K562 (cell line): ENCODE measurements around the gene ACAT1. TPM values are rescaled to one million over a fixed set of nuclear protein-coding genes. Genes with fewer than 3 reads are reported as not detected.

Experiments used
- ATF3 ChIP-seq, 2 experiments: fragments of 450-650 bp in 1 of 2; sonication (generic) in 1 of 2; formaldehyde crosslinking in 1 of 2; IDR thresholded peaks in 1 of 2; conservative IDR thresholded peaks in 1 of 2; 2 replicates each; pipeline versions ENCODE4 v1.6.1 to v1.8.1; 2016 to 2023; ENCODE audit warnings: mild to moderate bottlenecking in 2 of 2, moderate library complexity in 2 of 2, inconsistent platforms in 1 of 2, missing genetic modification reagents in 1 of 2
- BDP1 ChIP-seq: IDR thresholded peaks from 3 replicates; pipeline ENCODE4 v1.6.1; 2011; ENCODE audit not compliant: insufficient read length, insufficient read depth
- DACH1 ChIP-seq: fragments of 450-650 bp; IDR thresholded peaks from 2 replicates; pipeline ENCODE4 v1.6.1; 2018; ENCODE audit not compliant: partially characterized antibody
- DEAF1 ChIP-seq: fragments of 450-650 bp; formaldehyde crosslinking; IDR thresholded peaks from 2 replicates; pipeline ENCODE4 v1.4.0; 2020; ENCODE audit warnings: mild to moderate bottlenecking, moderate library complexity
- E2F3 ChIP-seq: fragments of 250-450 bp; sonication (Bioruptor Pico); IDR thresholded peaks from 2 replicates; pipeline ENCODE4 v1.4.0; 2020; ENCODE audit warnings: mild to moderate bottlenecking
- HDAC2 ChIP-seq: fragments of 450-650 bp; IDR thresholded peaks from 2 replicates; pipeline ENCODE4 v1.6.1; 2016; ENCODE audit warnings: mild to moderate bottlenecking
- HMGN3 ChIP-seq: IDR thresholded peaks from 2 replicates; pipeline ENCODE4 v1.6.1; 2011; ENCODE audit warnings: borderline replicate concordance, low read depth, mild to moderate bottlenecking, mixed read lengths, low read length; ENCODE audit not compliant: insufficient read length; ENCODE audit errors: extremely low read depth
- KAT8 ChIP-seq: fragments of 450-650 bp; IDR thresholded peaks from 2 replicates; pipeline ENCODE4 v1.6.1; 2016; ENCODE audit warnings: low read depth, mild to moderate bottlenecking
- KDM5B ChIP-seq: fragments of 200-600 bp; sonication (generic); IDR thresholded peaks from 2 replicates; pipeline ENCODE4 v1.6.1; 2012; ENCODE audit warnings: low read depth, mild to moderate bottlenecking, moderate library complexity, low read length, control low read depth, inconsistent platforms; ENCODE audit not compliant: insufficient replicate concordance
- MEIS2 ChIP-seq: fragments of 450-650 bp; IDR thresholded peaks from 2 replicates; pipeline ENCODE4 v1.6.1; 2014; ENCODE audit warnings: mild to moderate bottlenecking; ENCODE audit not compliant: partially characterized antibody
- PRMT5 ChIP-seq: sonication (generic); formaldehyde crosslinking; IDR thresholded peaks from 2 replicates; pipeline ENCODE4 v1.5.0; 2020; ENCODE audit warnings: missing genetic modification reagents
- PTBP1 ChIP-seq: fragments of 200-400 bp; formaldehyde crosslinking; IDR thresholded peaks from 2 replicates; pipeline ENCODE4 v1.6.1; 2017; ENCODE audit warnings: low read depth, low read length
- PURB ChIP-seq: sonication (generic); formaldehyde crosslinking; IDR thresholded peaks from 2 replicates; pipeline ENCODE4 v1.9.0; 2021; ENCODE audit warnings: low read depth, mild to moderate bottlenecking, missing genetic modification reagents
- RBM17 ChIP-seq: fragments of 200-400 bp; formaldehyde crosslinking; IDR thresholded peaks from 2 replicates; pipeline ENCODE4 v1.6.1; 2017; ENCODE audit warnings: low read depth, mild to moderate bottlenecking, low read length, borderline replicate concordance
- RCOR1 ChIP-seq, 2 experiments: IDR thresholded peaks; 2 replicates each; pipeline ENCODE4 v1.6.1; 2012; ENCODE audit warnings: low read depth in 2 of 2, low read length in 2 of 2, borderline replicate concordance in 1 of 2, improper control_type of control experiment in 1 of 2
- SAFB2 ChIP-seq: fragments of 200-400 bp; formaldehyde crosslinking; IDR thresholded peaks from 2 replicates; pipeline ENCODE4 v1.6.1; 2018; ENCODE audit warnings: borderline replicate concordance, low read length, low read depth, moderate library complexity; ENCODE audit not compliant: severe bottlenecking
- TEAD4 ChIP-seq, 2 experiments: sonication (generic) in 1 of 2; formaldehyde crosslinking in 1 of 2; IDR thresholded peaks; 2 replicates each; pipeline versions ENCODE4 v1.6.1 to v1.8.0; 2012 to 2022; ENCODE audit warnings: borderline replicate concordance in 1 of 2, inconsistent platforms in 1 of 2, low read length in 1 of 2, mild to moderate bottlenecking in 1 of 2, missing genetic modification reagents in 1 of 2
- ZNF77 ChIP-seq: fragments of 250-450 bp; sonication (Bioruptor Pico); IDR thresholded peaks from 2 replicates; pipeline ENCODE4 v1.5.0; 2020
- polyA plus RNA-seq, 8 experiments: library from polyadenylated mRNA; depleted of rRNA in 4 of 8; stranded (reverse) in 5 of 8; unstranded in 3 of 8; fragments of >200 nt; fragmentation: Nextera tagmentation in 2 of 8; fragmentation: Illumina TruSeq in 1 of 8; extraction: Ambion mirVana in 2 of 8; extraction: Trizol in 1 of 8; gene quantifications; 2 replicates each; pipeline versions ENCODE4 v1.2.1 to v1.2.3, GENCODE V29; 2011 to 2014; ENCODE audit warnings: inconsistent platforms in 1 of 8, missing spikeins in 1 of 8
- total RNA-seq, 7 experiments: library from RNA; depleted of rRNA in 6 of 7; stranded (reverse); fragments of >200 nt in 6 of 7; fragmentation: Illumina TruSeq in 2 of 7; extraction: Trizol in 2 of 7; gene quantifications; 2 replicates each; pipeline versions ENCODE4 v1.2.1 to v1.2.3, GENCODE V29; 2011 to 2021; ENCODE audit warnings: low replicate concordance in 1 of 7
- TF ChIP-seq, protein P1 (sequence below): fragments of 200-800 bp; sonication (Bioruptor generic); IDR thresholded peaks from 2 replicates; pipeline ENCODE4 v1.6.1; 2016; ENCODE audit warnings: missing genetic modification characterization, missing compliant biosample characterization

The ACAT1 gene
- total and polyA plus RNA-seq, 9 of the 15 experiments (the other 6 are each of a cell fraction or from before 2014, with no cell fraction given), result 65.1 to 204 (median 104) TPM

- TF ChIP-seq KAT8, result no peak
- TF ChIP-seq DEAF1 (CRISPR knock-in tag), result no peak
- TF ChIP-seq BDP1, result no peak
- TF ChIP-seq ZNF77 (CRISPR knock-in tag), result no peak
- TF ChIP-seq PURB, result no peak
- no peak for TF ChIP-seq SAFB2
- TF ChIP-seq TEAD4 (IDR thresholded peaks at IDR 0.05; ENCODE audit: low read length), result peak; percentile 4; the same call in 1 of the 2 replicates
- TF ChIP-seq TEAD4 (CRISPR knock-in tag; IDR thresholded peaks at IDR 0.05; ENCODE audit: borderline replicate concordance), result no peak
- TF ChIP-seq RBM17, result no peak
- peak in 1 of 2 experiments; percentile 68; a peak in 2 of 4 replicates for TF ChIP-seq RCOR1 (IDR thresholded peaks at IDR 0.05; ENCODE audit: borderline replicate concordance in 1 of 2, low read depth in 2 of 2, low read length in 2 of 2)
- peak; percentile 80 for TF ChIP-seq MEIS2
- no peak for TF ChIP-seq PRMT5
- TF ChIP-seq E2F3, result no peak
- no peak for TF ChIP-seq ATF3 (IDR thresholded peaks at IDR 0.05)
- TF ChIP-seq ATF3 (CRISPR knock-in tag; conservative IDR thresholded peaks at IDR 0.05), result peak; percentile 65; the same call in 1 of the 2 replicates
- TF ChIP-seq HDAC2, result peak; percentile 33; the same call in 1 of the 2 replicates
- TF ChIP-seq DACH1, result peak; percentile 26
- peak; percentile 58 for TF ChIP-seq HMGN3
- TF ChIP-seq, protein P1, sequence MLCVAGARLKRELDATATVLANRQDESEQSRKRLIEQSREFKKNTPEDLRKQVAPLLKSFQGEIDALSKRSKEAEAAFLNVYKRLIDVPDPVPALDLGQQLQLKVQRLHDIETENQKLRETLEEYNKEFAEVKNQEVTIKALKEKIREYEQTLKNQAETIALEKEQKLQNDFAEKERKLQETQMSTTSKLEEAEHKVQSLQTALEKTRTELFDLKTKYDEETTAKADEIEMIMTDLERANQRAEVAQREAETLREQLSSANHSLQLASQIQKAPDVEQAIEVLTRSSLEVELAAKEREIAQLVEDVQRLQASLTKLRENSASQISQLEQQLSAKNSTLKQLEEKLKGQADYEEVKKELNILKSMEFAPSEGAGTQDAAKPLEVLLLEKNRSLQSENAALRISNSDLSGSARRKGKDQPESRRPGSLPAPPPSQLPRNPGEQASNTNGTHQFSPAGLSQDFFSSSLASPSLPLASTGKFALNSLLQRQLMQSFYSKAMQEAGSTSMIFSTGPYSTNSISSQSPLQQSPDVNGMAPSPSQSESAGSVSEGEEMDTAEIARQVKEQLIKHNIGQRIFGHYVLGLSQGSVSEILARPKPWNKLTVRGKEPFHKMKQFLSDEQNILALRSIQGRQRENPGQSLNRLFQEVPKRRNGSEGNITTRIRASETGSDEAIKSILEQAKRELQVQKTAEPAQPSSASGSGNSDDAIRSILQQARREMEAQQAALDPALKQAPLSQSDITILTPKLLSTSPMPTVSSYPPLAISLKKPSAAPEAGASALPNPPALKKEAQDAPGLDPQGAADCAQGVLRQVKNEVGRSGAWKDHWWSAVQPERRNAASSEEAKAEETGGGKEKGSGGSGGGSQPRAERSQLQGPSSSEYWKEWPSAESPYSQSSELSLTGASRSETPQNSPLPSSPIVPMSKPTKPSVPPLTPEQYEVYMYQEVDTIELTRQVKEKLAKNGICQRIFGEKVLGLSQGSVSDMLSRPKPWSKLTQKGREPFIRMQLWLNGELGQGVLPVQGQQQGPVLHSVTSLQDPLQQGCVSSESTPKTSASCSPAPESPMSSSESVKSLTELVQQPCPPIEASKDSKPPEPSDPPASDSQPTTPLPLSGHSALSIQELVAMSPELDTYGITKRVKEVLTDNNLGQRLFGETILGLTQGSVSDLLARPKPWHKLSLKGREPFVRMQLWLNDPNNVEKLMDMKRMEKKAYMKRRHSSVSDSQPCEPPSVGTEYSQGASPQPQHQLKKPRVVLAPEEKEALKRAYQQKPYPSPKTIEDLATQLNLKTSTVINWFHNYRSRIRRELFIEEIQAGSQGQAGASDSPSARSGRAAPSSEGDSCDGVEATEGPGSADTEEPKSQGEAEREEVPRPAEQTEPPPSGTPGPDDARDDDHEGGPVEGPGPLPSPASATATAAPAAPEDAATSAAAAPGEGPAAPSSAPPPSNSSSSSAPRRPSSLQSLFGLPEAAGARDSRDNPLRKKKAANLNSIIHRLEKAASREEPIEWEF, result no peak
- no peak for TF ChIP-seq PTBP1
- TF ChIP-seq KDM5B, result peak; percentile 85
These were observed at the start of gene ACAT1 (continued) for GRCh38 chr11:108121274-108122155.
